OCI-LY1 (cell line): ENCODE results near the gene TBC1D9B.

Source experiments
- CTCF ChIP-seq: fragments of 200-600 bp; sonication (generic), shearing (Covaris generic); IDR thresholded peaks from 2 replicates; pipeline ENCODE4 v1.5.1; 2017; ENCODE audit warnings: mild to moderate bottlenecking, antibody characterized with exemption, low read length, moderate library complexity, mixed read lengths
- EZH2 ChIP-seq: fragments of 200-600 bp; sonication (generic), shearing (Covaris generic); IDR thresholded peaks from 2 replicates; pipeline ENCODE4 v1.8.0; 2017; ENCODE audit warnings: borderline replicate concordance, mixed run types, mild to moderate bottlenecking, antibody characterized with exemption, low read length, moderate library complexity, mixed read lengths

DNA sequence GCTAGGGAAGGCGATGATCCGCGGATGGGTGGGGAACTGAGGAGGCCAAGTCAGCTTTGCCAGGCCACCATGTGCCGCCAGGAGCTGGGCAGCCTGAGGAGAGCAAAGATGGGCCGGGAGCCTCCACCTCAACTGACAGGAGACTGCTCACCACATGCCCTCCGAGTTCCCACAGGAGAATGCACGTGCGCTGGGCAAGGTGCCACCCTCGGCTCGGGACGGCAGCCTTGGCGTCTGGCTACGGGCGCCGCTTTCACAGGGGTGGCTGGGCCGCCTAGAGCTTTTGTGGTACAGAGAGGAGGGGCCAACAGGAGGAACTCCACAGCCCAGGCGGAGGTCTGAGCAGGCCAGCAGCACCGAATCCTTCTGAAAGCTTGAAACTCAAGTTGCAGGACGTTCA is 5.3 kb upstream of the TBC1D9B start:
- TF ChIP-seq CTCF: no peak
- TF ChIP-seq EZH2: no peak
